Measurements from ENCODE around the gene STOML1. TPM values are rescaled to one million over a fixed set of nuclear protein-coding genes. Genes with fewer than 3 reads are reported as not detected.
A peak's percentile ranks its signal among the peaks of the same experiment; 100 is the strongest.
"Not testable (repeated sequence)": the region's sequence is repeated elsewhere in the genome, so short reads cannot be mapped to it uniquely, and the experiment has no call there.

Gene STOML1
- total RNA-seq, 2 experiments from 2014 or later = 8.3 to 10.6 TPM

- H3K9me3 Mint-ChIP-seq = no peaks in the 10 kb centered on the region
- no peak for DNase-seq
- H3K4me3 Mint-ChIP-seq = no peak overlapping the region
- no peak overlapping the region for H3K27ac Mint-ChIP-seq
- H3K36me3 Mint-ChIP-seq = peaks cover 2% of the 10 kb centered on the region
- H3K4me1 Mint-ChIP-seq = peaks cover 30% of the 10 kb centered on the region
- no peaks in the 10 kb centered on the region for H3K27me3 Mint-ChIP-seq
Observed at GRCh38 chr15:73985101-73985873, 6.8 kb downstream of the STOML1 start.

GRCh38 chr15:73984208-73984979 lies 7.7 kb downstream of the STOML1 start:
- H3K9me3 Mint-ChIP-seq = no peaks in the 10 kb centered on the region
- H3K4me3 Mint-ChIP-seq = no peak overlapping the region
- no peaks in the 10 kb centered on the region for H3K27me3 Mint-ChIP-seq
- no peak for DNase-seq
- peaks cover 29% of the 10 kb centered on the region for H3K4me1 Mint-ChIP-seq
- no peak overlapping the region for H3K27ac Mint-ChIP-seq
- H3K36me3 Mint-ChIP-seq = peaks cover 2% of the 10 kb centered on the region

- H3K27ac Mint-ChIP-seq = no peak overlapping the region
- DNase-seq = no peak
Observed at GRCh38 chr15:73983773-73984172, 8.3 kb downstream of the STOML1 start.

GRCh38 chr15:73983211-73983727 lies 8.8 kb downstream of the STOML1 start:
- Mint-ChIP-seq H3K4me3 (no peak overlapping the region), H3K4me1 (peaks cover 31% of the 10 kb centered on the region), H3K27me3 (no peaks in the 10 kb centered on the region), H3K36me3 (peaks cover 2% of the 10 kb centered on the region), H3K27ac (peak overlapping the region; percentile 88), H3K9me3 (no peaks in the 10 kb centered on the region)
- DNase-seq = no peak

More at GRCh38 chr15:73983773-73984172, 8.3 kb downstream of the STOML1 start:
- H3K4me3 Mint-ChIP-seq = no peak overlapping the region
- H3K27me3 Mint-ChIP-seq = no peaks in the 10 kb centered on the region
- H3K9me3 Mint-ChIP-seq = no peaks in the 10 kb centered on the region
- peaks cover 31% of the 10 kb centered on the region for H3K4me1 Mint-ChIP-seq
- peaks cover 2% of the 10 kb centered on the region for H3K36me3 Mint-ChIP-seq

- Mint-ChIP-seq H3K27me3 (no peaks in the 10 kb centered on the region), H3K4me1 (peaks cover 31% of the 10 kb centered on the region), H3K9me3 (no peaks in the 10 kb centered on the region), H3K4me3 (peak overlapping the region; percentile 54), H3K27ac (peak overlapping the region; percentile 88), H3K36me3 (peaks cover 2% of the 10 kb centered on the region)
- DNase-seq = no peak
Observed at GRCh38 chr15:73982222-73982962, 9.7 kb downstream of the STOML1 start.

- DNase-seq = no peak
- peak overlapping the region; percentile 64 for H3K4me3 Mint-ChIP-seq
Observed at GRCh38 chr15:73981761-73982221, 10.3 kb downstream of the STOML1 start.

GRCh38 chr15:73979636-73980035 lies 12.5 kb downstream of the STOML1 start:
- peaks cover 3% of the 10 kb centered on the region for H3K36me3 Mint-ChIP-seq
- H3K4me3 Mint-ChIP-seq = no peak overlapping the region
- H3K27me3 Mint-ChIP-seq = peaks cover 11% of the 10 kb centered on the region
- no peak for DNase-seq
- H3K9me3 Mint-ChIP-seq = no peaks in the 10 kb centered on the region
- no peak overlapping the region for H3K27ac Mint-ChIP-seq
- peaks cover 42% of the 10 kb centered on the region for H3K4me1 Mint-ChIP-seq

More at GRCh38 chr15:73981761-73982221, 10.3 kb downstream of the STOML1 start:
- Mint-ChIP-seq H3K27me3 (no peaks in the 10 kb centered on the region), H3K36me3 (peaks cover 2% of the 10 kb centered on the region), H3K27ac (peak overlapping the region; percentile 88), H3K4me1 (peaks cover 31% of the 10 kb centered on the region), H3K9me3 (no peaks in the 10 kb centered on the region)

- Mint-ChIP-seq H3K27ac (no peak overlapping the region), H3K4me3 (no peak overlapping the region), H3K36me3 (peaks cover 3% of the 10 kb centered on the region), H3K27me3 (peaks cover 17% of the 10 kb centered on the region), H3K4me1 (peaks cover 47% of the 10 kb centered on the region), H3K9me3 (peaks cover 2% of the 10 kb centered on the region)
- DNase-seq = no peak
Observed at GRCh38 chr15:73978896-73979295, 13.2 kb downstream of the STOML1 start.

- H3K27ac Mint-ChIP-seq, H3K9me3 Mint-ChIP-seq, H3K36me3 Mint-ChIP-seq: not testable (repeated sequence)
- peaks cover 28% of the 10 kb centered on the region for H3K4me1 Mint-ChIP-seq
- DNase-seq = peak; percentile 60
- H3K27me3 Mint-ChIP-seq = peaks cover 17% of the 10 kb centered on the region
- H3K4me3 Mint-ChIP-seq = peak overlapping the region; percentile 40
Observed at GRCh38 chr15:73975440-73976125, 16.5 kb downstream of the STOML1 start.

- Mint-ChIP-seq H3K4me1 (peaks cover 24% of the 10 kb centered on the region), H3K27me3 (peaks cover 17% of the 10 kb centered on the region)
- H3K27ac Mint-ChIP-seq, DNase-seq, H3K4me3 Mint-ChIP-seq, H3K9me3 Mint-ChIP-seq, H3K36me3 Mint-ChIP-seq: not testable (repeated sequence)
Observed at GRCh38 chr15:73973683-73974200, 18.4 kb downstream of the STOML1 start.

GRCh38 chr15:73972984-73973682 lies 19.0 kb downstream of the STOML1 start:
- peaks cover 17% of the 10 kb centered on the region for H3K27me3 Mint-ChIP-seq
- H3K9me3 Mint-ChIP-seq = peaks cover 2% of the 10 kb centered on the region
- no peak overlapping the region for H3K4me3 Mint-ChIP-seq
- H3K27ac Mint-ChIP-seq = no peak overlapping the region
- DNase-seq = peak; percentile 80
- peaks cover 24% of the 10 kb centered on the region for H3K4me1 Mint-ChIP-seq
- H3K36me3 Mint-ChIP-seq = peaks cover 3% of the 10 kb centered on the region

- no peak overlapping the region for H3K4me3 Mint-ChIP-seq
- no peak for DNase-seq
- peaks cover 2% of the 10 kb centered on the region for H3K27me3 Mint-ChIP-seq
- peaks cover 23% of the 10 kb centered on the region for H3K4me1 Mint-ChIP-seq
- peaks cover 1% of the 10 kb centered on the region for H3K9me3 Mint-ChIP-seq
- H3K27ac Mint-ChIP-seq = no peak overlapping the region
- H3K36me3 Mint-ChIP-seq = no peaks in the 10 kb centered on the region
Observed at GRCh38 chr15:73969151-73969759, 22.8 kb downstream of the STOML1 start.

GRCh38 chr15:73968461-73968860 lies 23.6 kb downstream of the STOML1 start:
- no peaks in the 10 kb centered on the region for H3K36me3 Mint-ChIP-seq

More at GRCh38 chr15:73968461-73968860, 23.6 kb downstream of the STOML1 start:
- no peak overlapping the region for H3K27ac Mint-ChIP-seq
- no peaks in the 10 kb centered on the region for H3K9me3 Mint-ChIP-seq
- peaks cover 22% of the 10 kb centered on the region for H3K4me1 Mint-ChIP-seq
- DNase-seq = no peak
- no peak overlapping the region for H3K4me3 Mint-ChIP-seq
- no peaks in the 10 kb centered on the region for H3K27me3 Mint-ChIP-seq
